Measurements from ENCODE around the gene PTPN14. TPM values are rescaled to one million over a fixed set of nuclear protein-coding genes. Genes with fewer than 3 reads are reported as not detected.

PTPN14 gene
- total and polyA plus RNA-seq, 2 experiments from 2014 or later, result 18.7 to 70.2 TPM

- H3K4me3 Mint-ChIP-seq, result no peak overlapping the region
- Histone ChIP-seq H3K9me2 (ENCODE audit: insufficient read depth) (no peaks in the 10 kb centered on the region; the same call in 1 of the 2 replicates), H3K4me2 (no peak overlapping the region), H3K79me2 (replicated peaks; ENCODE audit: insufficient read depth) (no peaks in the 10 kb centered on the region), H4K20me1 (replicated peaks; ENCODE audit: insufficient read depth) (no peaks in the 10 kb centered on the region), H3K36me3 (ENCODE audit: insufficient read depth) (peaks cover 3% of the 10 kb centered on the region; the same call in 1 of the 2 replicates), H3K27ac (ENCODE audit: low read depth) (peak overlapping the region; percentile 86), H3K4me3 (no peak overlapping the region), H3F3A (replicated peaks; ENCODE audit: low read depth) (no peaks in the 10 kb centered on the region), H3K4me1 (ENCODE audit: insufficient read depth) (peaks cover 12% of the 10 kb centered on the region; the same call in 1 of the 2 replicates), H3K27me3 (ENCODE audit: insufficient read depth) (no peaks in the 10 kb centered on the region), H2AFZ (no peak overlapping the region)
- peak; percentile 93 for ATAC-seq
- no peaks in the 10 kb centered on the region for H3K27me3 Mint-ChIP-seq (ENCODE audit: insufficient read depth, low read depth, poor library complexity)
- peaks cover 40% of the 10 kb centered on the region for H3K36me3 Mint-ChIP-seq (ENCODE audit: low read depth)
- peaks cover 6% of the 10 kb centered on the region; the same call in 2 of the 3 replicates for H3K9me3 Mint-ChIP-seq
- H3K4me1 Mint-ChIP-seq, result peaks cover 22% of the 10 kb centered on the region
- DNase-seq (ENCODE audit: low spot score), result peak; percentile 88
- TF ChIP-seq EZH2 (IDR thresholded peaks at IDR 0.05; ENCODE audit: low read depth, unreplicated experiment) (no peak), REST (IDR thresholded peaks at IDR 0.05; ENCODE audit: unreplicated experiment) (no peak), STAT1 (IDR thresholded peaks at IDR 0.05; ENCODE audit: unreplicated experiment) (no peak), CTCF (conservative IDR thresholded peaks at IDR 0.05; ENCODE audit: low read depth in 2 of 2) (no peak), ZNF114 (CRISPR knock-in tag; IDR thresholded peaks at IDR 0.05) (no peak), EZH2phosphoT487 (IDR thresholded peaks at IDR 0.05; ENCODE audit: unreplicated experiment) (no peak), NANOG (IDR thresholded peaks at IDR 0.05; ENCODE audit: borderline replicate concordance) (no peak)
- no peak overlapping the region; the same call in 1 of the 2 replicates for H3K27ac Mint-ChIP-seq
Measured at GRCh38 chr1:214349781-214350180, 201.6 kb downstream of the PTPN14 start.

GRCh38 chr1:214349008-214349407 lies 202.4 kb downstream of the PTPN14 start:
- no peak overlapping the region for H3K4me3 Mint-ChIP-seq
- Histone ChIP-seq H3K9me2 (ENCODE audit: insufficient read depth) (no peaks in the 10 kb centered on the region; the same call in 1 of the 2 replicates), H3K79me2 (replicated peaks; ENCODE audit: insufficient read depth) (no peaks in the 10 kb centered on the region), H4K20me1 (replicated peaks; ENCODE audit: insufficient read depth) (no peaks in the 10 kb centered on the region), H3K36me3 (ENCODE audit: insufficient read depth) (peaks cover 3% of the 10 kb centered on the region; the same call in 1 of the 2 replicates), H3K4me2 (no peak overlapping the region), H3K4me1 (ENCODE audit: insufficient read depth) (peaks cover 6% of the 10 kb centered on the region; the same call in 1 of the 2 replicates), H2AFZ (no peak overlapping the region), H3K27me3 (ENCODE audit: insufficient read depth) (no peaks in the 10 kb centered on the region), H3F3A (replicated peaks; ENCODE audit: low read depth) (no peaks in the 10 kb centered on the region; the same call in 1 of the 2 replicates), H3K27ac (ENCODE audit: low read depth) (peak overlapping the region; percentile 36; the same call in 1 of the 2 replicates), H3K4me3 (no peak overlapping the region)
- H3K4me1 Mint-ChIP-seq, result peaks cover 14% of the 10 kb centered on the region
- no peaks in the 10 kb centered on the region for H3K27me3 Mint-ChIP-seq (ENCODE audit: insufficient read depth, low read depth, poor library complexity)
- H3K9me3 Mint-ChIP-seq, result peaks cover 11% of the 10 kb centered on the region; the same call in 2 of the 3 replicates
- no peak for TF ChIP-seq ZNF114 (CRISPR knock-in tag; IDR thresholded peaks at IDR 0.05)
- no peak for TF ChIP-seq REST (IDR thresholded peaks at IDR 0.05; ENCODE audit: unreplicated experiment)
- TF ChIP-seq POLR2AphosphoS5 (IDR thresholded peaks at IDR 0.05; ENCODE audit: low read depth), result no peak
- no peak for TF ChIP-seq CREB1 (CRISPR knock-in tag; IDR thresholded peaks at IDR 0.05; ENCODE audit: low read depth)
- no peak for TF ChIP-seq ETS1 (IDR thresholded peaks at IDR 0.05)
- TF ChIP-seq EZH2phosphoT487 (IDR thresholded peaks at IDR 0.05; ENCODE audit: unreplicated experiment), result no peak
- no peak; a peak in 1 of 4 replicates for TF ChIP-seq CTCF (conservative IDR thresholded peaks at IDR 0.05; ENCODE audit: low read depth in 2 of 2)
- ATAC-seq (peak; percentile 55), DNase-seq (ENCODE audit: low spot score) (peak; percentile 68)
- peak overlapping the region; percentile 89; the same call in 1 of the 2 replicates for H3K27ac Mint-ChIP-seq
- peaks cover 44% of the 10 kb centered on the region for H3K36me3 Mint-ChIP-seq (ENCODE audit: low read depth)

All from GM23338 (cell line).